HFFc6 (cell line): ENCODE data around the gene GMPPA. TPM values are rescaled to one million over a fixed set of nuclear protein-coding genes. Genes with fewer than 3 reads are reported as not detected.

Experiments used
- DNase-seq: peaks from one replicate; pipeline ENCODE4 v3.0.0-alpha.2; 2018
- H3K27ac Mint-ChIP-seq: 2 replicates; pipeline ENCODE4 v1.8.0; 2020; ENCODE audit warnings: mild to moderate bottlenecking, mixed read lengths
- H3K27me3 Mint-ChIP-seq: 2 replicates; pipeline ENCODE4 v1.8.0; 2021; ENCODE audit warnings: mild to moderate bottlenecking, moderate library complexity, mixed read lengths; ENCODE audit not compliant: insufficient read depth
- H3K36me3 Mint-ChIP-seq: 2 replicates; pipeline ENCODE4 v1.8.0; 2021; ENCODE audit warnings: low read depth, mixed read lengths
- H3K4me1 Mint-ChIP-seq: 2 replicates; pipeline ENCODE4 v1.8.0; 2020; ENCODE audit warnings: low read depth, mixed read lengths
- H3K4me3 Mint-ChIP-seq: 2 replicates; pipeline ENCODE4 v1.8.0; 2020; ENCODE audit warnings: mild to moderate bottlenecking, moderate library complexity, mixed read lengths
- H3K9me3 Mint-ChIP-seq: 2 replicates; pipeline ENCODE4 v1.8.0; 2020; ENCODE audit warnings: mild to moderate bottlenecking, mixed read lengths
- total RNA-seq, 6 experiments: library from RNA; stranded (reverse); fragmentation: NEBNext Ultra II Directional; extraction: Animal tissue kit (Norgen Biotek cat#: 25700); gene quantifications; 2 replicates in 1 of 6; 3 replicates in 5 of 6; pipeline ENCODE4 v1.2.3, GENCODE V29; 2021
- TF ChIP-seq, protein P1 (sequence below): fragments of 200-600 bp; sonication (generic); IDR thresholded peaks from 2 replicates; pipeline ENCODE4 v1.5.0; 2021; ENCODE audit warnings: antibody characterized with exemption, mild to moderate bottlenecking

Gene GMPPA
- total RNA-seq, 6 experiments from 2014 or later, result 68.9 to 85.3 (median 74.1) TPM

DNA sequence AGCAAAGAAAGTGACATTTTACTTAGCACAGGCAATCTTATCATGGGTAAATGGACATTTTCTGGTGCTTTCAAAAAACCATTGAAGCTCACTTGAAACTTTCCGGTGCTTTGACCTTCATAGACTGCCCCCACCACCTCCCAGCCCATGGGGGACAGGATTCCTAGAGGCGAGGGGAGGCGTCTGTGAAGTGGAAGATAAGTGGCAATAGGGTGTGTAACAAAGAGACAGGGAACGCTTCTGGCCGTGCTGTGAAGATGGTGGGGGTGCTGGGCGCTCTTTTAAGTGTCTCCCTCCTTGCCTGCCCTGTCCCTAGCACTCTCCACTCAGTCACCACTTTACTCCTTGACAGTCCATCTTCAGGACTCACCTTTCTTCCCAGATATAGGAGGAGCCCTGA, 23.4 kb upstream of the GMPPA start:
- Mint-ChIP-seq H3K36me3 (peaks cover 15% of the 10 kb centered on the region; the same call in 1 of the 2 replicates), H3K27me3 (no peaks in the 10 kb centered on the region; the same call in none of the 2 replicates), H3K4me1 (peaks cover 14% of the 10 kb centered on the region), H3K27ac (peak overlapping the region; percentile 48; the same call in 1 of the 2 replicates), H3K9me3 (no peaks in the 10 kb centered on the region), H3K4me3 (no peak overlapping the region)
- TF ChIP-seq, protein P1, sequence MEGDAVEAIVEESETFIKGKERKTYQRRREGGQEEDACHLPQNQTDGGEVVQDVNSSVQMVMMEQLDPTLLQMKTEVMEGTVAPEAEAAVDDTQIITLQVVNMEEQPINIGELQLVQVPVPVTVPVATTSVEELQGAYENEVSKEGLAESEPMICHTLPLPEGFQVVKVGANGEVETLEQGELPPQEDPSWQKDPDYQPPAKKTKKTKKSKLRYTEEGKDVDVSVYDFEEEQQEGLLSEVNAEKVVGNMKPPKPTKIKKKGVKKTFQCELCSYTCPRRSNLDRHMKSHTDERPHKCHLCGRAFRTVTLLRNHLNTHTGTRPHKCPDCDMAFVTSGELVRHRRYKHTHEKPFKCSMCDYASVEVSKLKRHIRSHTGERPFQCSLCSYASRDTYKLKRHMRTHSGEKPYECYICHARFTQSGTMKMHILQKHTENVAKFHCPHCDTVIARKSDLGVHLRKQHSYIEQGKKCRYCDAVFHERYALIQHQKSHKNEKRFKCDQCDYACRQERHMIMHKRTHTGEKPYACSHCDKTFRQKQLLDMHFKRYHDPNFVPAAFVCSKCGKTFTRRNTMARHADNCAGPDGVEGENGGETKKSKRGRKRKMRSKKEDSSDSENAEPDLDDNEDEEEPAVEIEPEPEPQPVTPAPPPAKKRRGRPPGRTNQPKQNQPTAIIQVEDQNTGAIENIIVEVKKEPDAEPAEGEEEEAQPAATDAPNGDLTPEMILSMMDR, result no peak
- DNase-seq, result no peak

DNA sequence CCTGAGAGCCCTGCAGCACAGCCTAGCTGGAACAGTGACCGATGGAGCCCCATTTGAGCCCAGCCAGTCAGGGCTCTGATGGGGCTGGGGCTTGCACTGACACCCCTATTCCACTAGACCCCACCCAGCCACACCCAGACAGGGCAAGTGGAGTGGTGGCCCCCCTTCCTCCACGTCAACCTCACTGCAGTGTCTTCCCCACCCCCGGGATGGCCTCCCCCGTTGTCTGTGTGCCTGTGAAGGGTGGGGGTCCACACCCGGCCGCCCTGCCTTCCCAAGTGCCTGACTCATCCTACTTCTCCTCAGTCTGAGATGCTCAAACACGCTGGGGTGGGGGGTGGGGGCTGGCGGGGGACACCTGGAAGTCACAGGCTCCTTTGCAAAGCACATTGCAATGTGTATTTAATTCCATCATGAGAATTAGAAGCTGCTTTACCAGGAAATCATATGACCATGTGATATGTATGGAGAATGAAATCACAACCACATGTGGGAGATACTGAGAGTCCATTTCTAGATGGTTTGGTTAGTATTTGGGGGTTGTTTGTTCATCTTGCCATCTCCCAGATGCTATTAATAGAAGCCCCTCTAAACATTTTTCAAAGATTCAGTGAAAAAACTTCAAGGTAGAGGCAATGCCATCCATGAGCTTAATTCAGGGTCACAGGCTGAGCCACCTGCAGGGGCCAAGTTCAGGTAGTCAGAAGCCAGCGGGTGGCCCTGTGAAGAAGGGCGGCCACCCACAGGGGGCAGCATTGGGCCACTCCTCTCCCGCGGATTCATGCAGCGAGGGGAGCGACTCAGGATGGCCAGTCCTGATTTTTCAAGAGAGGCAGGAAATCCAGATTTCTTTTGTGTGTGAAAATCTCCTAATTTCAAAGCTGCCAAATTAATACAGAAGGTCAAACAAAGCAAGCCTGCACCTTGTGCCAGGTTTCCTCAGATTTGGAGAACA, 22.7 kb upstream of the GMPPA start:
- no peak overlapping the region for H3K4me3 Mint-ChIP-seq
- TF ChIP-seq, protein P1, result peak; percentile 87
- peaks cover 14% of the 10 kb centered on the region for H3K4me1 Mint-ChIP-seq
- H3K27ac Mint-ChIP-seq, result peak overlapping the region; percentile 48; the same call in 1 of the 2 replicates
- no peaks in the 10 kb centered on the region for H3K9me3 Mint-ChIP-seq
- peaks cover 4% of the 10 kb centered on the region for H3K27me3 Mint-ChIP-seq
- DNase-seq, result peak; percentile 23
- H3K36me3 Mint-ChIP-seq, result peaks cover 12% of the 10 kb centered on the region; the same call in 1 of the 2 replicates

DNA sequence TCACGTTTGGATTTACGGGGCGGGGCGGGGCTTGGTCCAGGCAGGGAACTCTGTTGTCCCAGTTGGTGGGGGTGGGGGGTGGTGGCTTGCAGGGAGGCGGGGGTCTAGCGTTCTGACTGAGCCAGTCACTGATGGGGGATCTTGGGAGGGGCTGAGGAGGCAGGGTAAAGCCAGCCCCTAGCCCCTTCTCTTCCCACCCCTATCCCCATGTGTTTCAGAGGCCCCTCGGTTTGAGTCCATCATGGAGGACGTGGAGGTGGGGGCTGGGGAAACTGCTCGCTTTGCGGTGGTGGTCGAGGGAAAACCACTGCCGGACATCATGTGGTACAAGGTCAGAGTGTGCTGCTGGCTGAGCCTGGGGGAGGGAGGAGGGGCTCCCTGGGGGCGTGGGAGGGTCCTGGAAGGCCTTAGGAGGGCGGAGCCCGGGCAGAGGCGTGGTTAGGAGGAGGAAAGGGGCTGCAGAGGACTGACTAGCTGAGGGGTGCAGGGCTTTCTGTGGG, 22.0 kb upstream of the GMPPA start:
- no peaks in the 10 kb centered on the region for H3K9me3 Mint-ChIP-seq
- H3K4me3 Mint-ChIP-seq, result no peak overlapping the region
- TF ChIP-seq, protein P1, result no peak
- DNase-seq, result no peak
- peaks cover 10% of the 10 kb centered on the region; the same call in 1 of the 2 replicates for H3K36me3 Mint-ChIP-seq
- H3K27ac Mint-ChIP-seq, result peak overlapping the region; percentile 45; the same call in 1 of the 2 replicates
- H3K27me3 Mint-ChIP-seq, result peaks cover 4% of the 10 kb centered on the region
- peaks cover 14% of the 10 kb centered on the region for H3K4me1 Mint-ChIP-seq

DNA sequence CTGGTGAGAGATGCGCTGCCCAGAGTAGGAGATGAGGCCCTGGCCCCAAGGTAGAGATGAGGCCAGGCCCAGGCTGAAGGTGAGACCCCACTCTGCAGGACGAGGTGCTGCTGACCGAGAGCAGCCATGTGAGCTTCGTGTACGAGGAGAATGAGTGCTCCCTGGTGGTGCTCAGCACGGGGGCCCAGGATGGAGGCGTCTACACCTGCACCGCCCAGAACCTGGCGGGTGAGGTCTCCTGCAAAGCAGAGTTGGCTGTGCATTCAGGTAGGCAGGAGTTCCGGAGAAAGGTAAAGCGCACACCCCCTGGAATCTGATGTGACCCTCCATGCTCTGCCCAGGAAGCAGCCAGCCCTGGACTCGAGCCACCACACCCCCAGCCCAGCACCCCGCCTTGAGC, 21.5 kb upstream of the GMPPA start:
- peaks cover 10% of the 10 kb centered on the region; the same call in 1 of the 2 replicates for H3K36me3 Mint-ChIP-seq
- no peak overlapping the region for H3K4me3 Mint-ChIP-seq

DNA sequence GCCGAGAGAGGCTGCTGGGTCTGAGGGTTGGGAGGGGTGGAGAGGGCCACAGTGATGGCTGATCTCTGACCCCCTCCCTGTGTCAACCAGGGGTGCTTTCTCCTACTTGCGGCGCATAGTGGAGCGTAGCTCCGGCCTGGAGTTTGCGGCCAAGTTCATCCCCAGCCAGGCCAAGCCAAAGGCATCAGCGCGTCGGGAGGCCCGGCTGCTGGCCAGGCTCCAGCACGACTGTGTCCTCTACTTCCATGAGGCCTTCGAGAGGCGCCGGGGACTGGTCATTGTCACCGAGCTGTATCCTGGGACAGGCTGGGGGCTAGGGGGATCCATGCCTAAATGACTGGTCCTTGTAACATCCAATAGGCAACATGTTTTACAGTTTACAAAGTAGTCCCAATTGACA, 20.9 kb upstream of the GMPPA start:
- no peak overlapping the region for H3K27ac Mint-ChIP-seq
- no peaks in the 10 kb centered on the region for H3K9me3 Mint-ChIP-seq
- H3K4me3 Mint-ChIP-seq, result no peak overlapping the region
- TF ChIP-seq, protein P1, result no peak
- H3K4me1 Mint-ChIP-seq, result peaks cover 14% of the 10 kb centered on the region
- DNase-seq, result no peak
- H3K27me3 Mint-ChIP-seq, result peaks cover 5% of the 10 kb centered on the region
- H3K36me3 Mint-ChIP-seq, result peaks cover 10% of the 10 kb centered on the region; the same call in 1 of the 2 replicates

More for the DNA sequence above, 21.5 kb upstream of the GMPPA start:
- Mint-ChIP-seq H3K27me3 (peaks cover 4% of the 10 kb centered on the region), H3K27ac (no peak overlapping the region), H3K4me1 (peaks cover 14% of the 10 kb centered on the region), H3K9me3 (no peaks in the 10 kb centered on the region)
- no peak for DNase-seq
- TF ChIP-seq, protein P1, result no peak
